Measurements from ENCODE around the gene COMMD6. TPM values are rescaled to one million over a fixed set of nuclear protein-coding genes. Genes with fewer than 3 reads are reported as not detected.
A peak's percentile ranks its signal among the peaks of the same experiment; 100 is the strongest.

COMMD6 gene
- polyA plus RNA-seq, 3 donors = 180 to 401 (median 330) TPM

GRCh38 chr13:75480671-75481175 is 56.9 kb downstream of the COMMD6 start:
- peak overlapping the region; percentile 96 for H2AFZ ChIP-seq (ENCODE audit: insufficient read depth, low read depth, low read length, poor library complexity, severe bottlenecking)
- 2% methylated on average over 48 of the region's 48 CpGs for WGBS (ENCODE audit: insufficient coverage)
- peak overlapping the region; percentile 75 to 95 (median 78) for H3K4me3 ChIP-seq (replicated peaks in 1 of 3; ENCODE audit: low read depth in 2 of 3, low read length in 3 of 3)
- H3K4me3 Mint-ChIP-seq = peak overlapping the region; percentile 96 to 99
- H3K27ac ChIP-seq (ENCODE audit: low read depth in 1 of 2, low read length in 2 of 2) = no peak overlapping the region
- peaks cover 3% of the 10 kb centered on the region in 2 donors for H3K36me3 Mint-ChIP-seq
- peaks cover 20 to 28% of the 10 kb centered on the region in 2 donors for H3K27me3 ChIP-seq (ENCODE audit: control insufficient read depth in 2 of 2, insufficient read depth in 2 of 2, low read length in 2 of 2)
- no peaks in the 10 kb centered on the region for H3K79me2 ChIP-seq (ENCODE audit: insufficient read depth, low read length)
- H3K9ac ChIP-seq (ENCODE audit: insufficient read depth, low read length, poor library complexity, severe bottlenecking) = no peak overlapping the region
- no peaks in the 10 kb centered on the region for H3K36me3 ChIP-seq (replicated peaks in 1 of 2; ENCODE audit: control insufficient read depth in 1 of 2, insufficient read depth in 2 of 2, low read length in 2 of 2)
- H3K4me1 Mint-ChIP-seq = peaks cover 32% of the 10 kb centered on the region
- DNase-seq = peak in 2 of 3 donors; percentile 10 to 13
- H3K27me3 Mint-ChIP-seq (ENCODE audit: low read depth in 3 of 3) = peaks cover 33 to 55% (median 37%) of the 10 kb centered on the region in 3 donors
- peaks cover 20 to 34% of the 10 kb centered on the region in 2 donors for H3K4me1 ChIP-seq (ENCODE audit: control insufficient read depth in 1 of 2, insufficient read depth in 2 of 2, low read length in 2 of 2)
- H3K27ac Mint-ChIP-seq = no peak overlapping the region
- intact Hi-C loops (cut with micrococcal nuclease) = loop anchor here (5.0 kb wide), 2 partner anchors 57 to 67 kb away; partner anchors contain the start of genes COMMD6 (in 1 of the 2) and UCHL3 (in 1 of the 2)
- H3K9me3 Mint-ChIP-seq = peaks cover 0 to 5% (median 3%) of the 10 kb centered on the region in 7 donors
- H3K9me3 ChIP-seq (replicated peaks in 1 of 2; ENCODE audit: control insufficient read depth in 1 of 2, insufficient read depth in 1 of 2, low read length in 2 of 2) = no peaks in the 10 kb centered on the region
- H4K20me1 ChIP-seq (ENCODE audit: insufficient read depth, low read length) = peaks cover 21% of the 10 kb centered on the region
- no peak for TF ChIP-seq CTCF (IDR thresholded peaks at IDR 0.05)
- H3K4me2 ChIP-seq (replicated peaks; ENCODE audit: extremely low read depth, low read length, poor library complexity, severe bottlenecking) = peak overlapping the region; percentile 96

DNA sequence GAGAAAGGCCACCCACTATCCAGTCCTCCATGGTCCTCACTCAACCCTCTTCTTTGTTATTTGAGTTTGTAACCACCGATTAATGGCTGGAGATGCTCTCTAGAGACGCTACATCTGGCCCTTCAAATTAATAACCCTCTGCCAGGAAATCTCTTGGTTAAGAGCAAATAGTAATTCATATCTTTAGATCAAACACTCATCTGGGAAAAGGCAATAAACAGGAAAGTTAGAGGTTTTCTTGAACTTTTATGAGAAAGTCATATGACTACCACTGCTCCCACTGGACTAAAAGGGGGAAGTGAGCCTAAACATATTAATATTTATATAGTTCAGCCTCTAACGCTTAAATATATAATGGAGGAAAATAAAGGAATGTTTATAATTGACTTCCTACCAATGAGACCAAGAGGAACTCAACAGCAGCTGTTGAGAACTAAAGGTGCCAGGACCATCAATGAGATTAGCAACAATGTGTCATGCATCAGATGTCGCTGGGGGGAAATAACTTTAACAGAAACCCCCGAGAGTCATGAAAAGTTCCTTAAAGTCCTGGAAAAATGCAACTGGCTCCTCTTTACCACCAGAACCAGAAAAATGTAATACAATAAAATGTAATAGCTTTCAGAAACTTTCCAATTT is 58.4 kb downstream of the COMMD6 start:
- intact Hi-C loops (cut with micrococcal nuclease) = no loop called here
- TF ChIP-seq CTCF (IDR thresholded peaks at IDR 0.05) = no peak
- H3K4me3 Mint-ChIP-seq = peak overlapping the region in 1 of 2 donors; percentile 96
- H3K27me3 Mint-ChIP-seq (ENCODE audit: low read depth in 3 of 3) = peaks cover 30 to 55% (median 33%) of the 10 kb centered on the region in 3 donors
- no peak overlapping the region for H2AFZ ChIP-seq (ENCODE audit: insufficient read depth, low read depth, low read length, poor library complexity, severe bottlenecking)
- peaks cover 20 to 34% of the 10 kb centered on the region in 2 donors for H3K4me1 ChIP-seq (ENCODE audit: control insufficient read depth in 1 of 2, insufficient read depth in 2 of 2, low read length in 2 of 2)
- no peaks in the 10 kb centered on the region for H3K36me3 ChIP-seq (replicated peaks in 1 of 2; ENCODE audit: control insufficient read depth in 1 of 2, insufficient read depth in 2 of 2, low read length in 2 of 2)
- no peaks in the 10 kb centered on the region for H3K9me3 ChIP-seq (replicated peaks in 1 of 2; ENCODE audit: control insufficient read depth in 1 of 2, insufficient read depth in 1 of 2, low read length in 2 of 2)
- H3K9me3 Mint-ChIP-seq = peaks cover 0 to 10% (median 3%) of the 10 kb centered on the region in 7 donors
- no peak overlapping the region for H3K27ac Mint-ChIP-seq
- peaks cover 20 to 28% of the 10 kb centered on the region in 2 donors for H3K27me3 ChIP-seq (ENCODE audit: control insufficient read depth in 2 of 2, insufficient read depth in 2 of 2, low read length in 2 of 2)
- DNase-seq = peak in 1 of 3 donors; percentile 28
- no peaks in the 10 kb centered on the region for H3K79me2 ChIP-seq (ENCODE audit: insufficient read depth, low read length)
- no peak overlapping the region for H3K27ac ChIP-seq (ENCODE audit: low read depth in 1 of 2, low read length in 2 of 2)
- peaks cover 21% of the 10 kb centered on the region for H4K20me1 ChIP-seq (ENCODE audit: insufficient read depth, low read length)
- H3K9ac ChIP-seq (ENCODE audit: insufficient read depth, low read length, poor library complexity, severe bottlenecking) = no peak overlapping the region
- WGBS (ENCODE audit: insufficient coverage) = no CpG with 5 or more reads among the region's 5 CpGs
- H3K4me2 ChIP-seq (replicated peaks; ENCODE audit: extremely low read depth, low read length, poor library complexity, severe bottlenecking) = no peak overlapping the region
- H3K4me1 Mint-ChIP-seq = peaks cover 25% of the 10 kb centered on the region
- H3K4me3 ChIP-seq (replicated peaks in 1 of 3; ENCODE audit: low read depth in 2 of 3, low read length in 3 of 3) = no peak overlapping the region
- peaks cover 3% of the 10 kb centered on the region in 2 donors for H3K36me3 Mint-ChIP-seq

Data from CD14-positive monocyte (primary cell).